T-helper 2 cell treated with Interferon-gamma antibody and Interleukin-4, amounts not matched to agents 100 ng/mL and 5 ng/mL, for 36 hours (primary cell): ENCODE measurements around the gene CLSTN2. TPM values are rescaled to one million over a fixed set of nuclear protein-coding genes. Genes with fewer than 3 reads are reported as not detected.

Source experiments
- intact Hi-C: fragments of 100-400 bp; cut with micrococcal nuclease; formaldehyde crosslinking; loops from one replicate; pipeline ENCODE4 v1.15.1; 2023
- total RNA-seq: library from RNA; stranded (reverse); gene quantifications from 2 replicates; pipeline ENCODE4 v1.2.3, GENCODE V29; 2022

The CLSTN2 gene
- total RNA-seq, 1 donor from 2014 or later: not detected

DNA sequence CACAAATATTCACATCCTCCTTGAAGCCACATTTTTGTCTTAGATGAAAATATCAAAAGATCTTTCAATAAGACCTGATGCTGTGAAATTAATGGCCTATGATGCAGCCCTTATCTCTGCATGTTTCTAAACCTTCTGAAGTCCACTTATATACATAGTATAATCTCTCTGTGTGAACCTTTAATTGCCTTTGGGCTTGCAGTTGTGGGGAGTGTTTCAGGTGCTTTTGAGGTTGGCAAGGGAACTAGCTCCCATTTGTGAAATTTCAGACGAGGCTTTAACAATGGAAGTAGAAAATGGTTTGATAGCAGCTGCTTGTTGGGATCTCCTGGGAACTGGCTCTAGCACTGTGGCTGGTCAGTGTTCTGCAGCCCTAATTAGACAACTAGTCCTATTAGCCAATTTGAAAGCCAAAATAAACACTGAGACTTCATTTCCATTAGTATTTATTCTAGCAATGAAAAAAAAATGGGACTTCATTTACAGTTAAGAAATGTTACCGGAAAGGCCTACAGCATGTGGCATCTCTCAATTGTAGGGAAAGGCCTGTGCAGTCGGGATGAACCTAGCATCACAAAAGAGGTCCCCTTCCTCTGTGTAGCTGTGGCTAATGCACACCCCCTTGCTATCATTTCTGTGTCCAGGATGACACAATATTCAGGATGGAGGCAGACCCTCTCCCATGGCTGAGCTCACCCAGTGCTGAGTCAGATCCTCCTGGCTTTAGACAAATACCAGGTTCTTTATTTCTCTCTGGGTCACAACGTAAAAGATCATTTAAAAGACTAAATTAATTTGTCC, 602.1 kb downstream of the CLSTN2 start:
- intact Hi-C loops: no loop called here

DNA sequence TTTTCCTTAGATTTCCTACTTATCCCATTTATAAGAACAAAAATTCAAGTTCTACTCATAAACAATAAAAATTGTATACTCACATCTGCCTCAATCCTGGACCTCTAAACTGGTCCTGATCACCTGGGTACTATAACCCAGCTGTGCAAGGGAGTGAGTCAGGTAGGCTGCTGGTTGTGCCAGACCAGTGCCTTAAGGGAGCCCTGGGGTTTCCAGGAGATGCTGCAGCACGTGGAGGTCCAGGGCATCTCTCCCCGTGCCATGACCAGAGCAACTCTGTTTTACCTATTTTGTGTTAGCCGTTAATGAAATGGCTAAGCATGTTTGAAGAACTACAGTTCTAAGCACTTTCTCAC, 602.7 kb downstream of the CLSTN2 start:
- intact Hi-C loops: no loop called here

DNA sequence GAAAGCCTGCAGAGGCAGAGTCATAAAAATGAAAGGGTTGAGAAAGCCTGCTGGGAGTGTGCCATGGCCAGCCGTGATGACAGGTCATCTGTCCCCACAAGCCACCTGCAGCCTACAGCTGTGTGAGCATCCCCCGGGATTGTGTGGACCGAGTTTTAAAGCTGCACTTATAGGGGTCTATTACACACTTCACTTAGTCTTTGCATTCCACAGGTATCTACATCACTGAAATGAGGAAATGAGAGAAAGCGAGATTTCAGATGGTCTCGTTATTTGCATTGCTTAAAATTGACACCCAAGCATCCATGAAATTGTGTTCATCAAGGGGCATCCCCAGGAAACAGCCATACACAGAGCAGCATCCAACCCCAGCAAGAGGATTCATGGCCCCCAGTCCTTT, 605.3 kb downstream of the CLSTN2 start:
- intact Hi-C loops: no loop called here

GRCh38 chr3:140541975-140542653, 607.1 kb downstream of the CLSTN2 start:
- intact Hi-C loops: no loop called here

GRCh38 chr3:140545197-140545596, 610.2 kb downstream of the CLSTN2 start:
- intact Hi-C loops: no loop called here

DNA sequence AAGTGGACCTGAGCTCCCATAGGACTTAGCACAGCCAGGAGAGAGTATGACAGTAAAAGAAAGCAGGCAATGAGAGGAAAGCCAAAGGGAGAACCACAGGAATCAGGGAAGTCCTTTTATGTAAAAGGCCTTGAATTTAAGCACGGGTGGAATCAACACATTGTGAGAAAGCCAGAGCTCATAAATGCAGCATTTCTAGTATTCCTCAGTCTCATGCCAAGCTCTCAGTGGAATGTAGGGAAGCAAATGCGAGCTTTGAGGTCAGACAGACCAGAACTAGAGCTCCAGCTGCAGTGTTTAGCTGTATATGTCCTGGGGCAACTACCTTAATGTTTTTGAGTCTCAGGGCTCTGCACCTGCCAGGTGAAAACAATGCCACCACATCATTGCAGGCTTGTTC, 610.8 kb downstream of the CLSTN2 start:
- intact Hi-C loops: no loop called here

DNA sequence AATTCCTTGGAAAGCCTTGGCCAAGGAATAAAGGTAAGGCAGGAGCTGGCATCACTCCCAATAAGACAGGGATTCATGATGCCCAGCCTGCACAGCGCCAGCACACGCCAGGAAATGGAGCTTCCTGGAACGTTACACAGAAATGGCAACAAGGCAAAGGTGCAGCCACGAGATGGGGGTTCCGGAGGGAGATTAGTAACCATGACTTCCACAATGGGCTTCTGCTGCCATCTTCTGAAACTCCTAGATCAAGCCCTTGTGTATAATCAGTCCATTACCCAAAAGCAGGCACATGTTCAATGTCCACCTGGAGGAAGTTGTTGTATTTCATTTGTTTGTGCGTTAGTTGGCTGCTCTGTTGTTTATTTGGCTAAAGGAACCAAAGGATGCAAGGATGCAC, 611.7 kb downstream of the CLSTN2 start:
- intact Hi-C loops: no loop called here

DNA sequence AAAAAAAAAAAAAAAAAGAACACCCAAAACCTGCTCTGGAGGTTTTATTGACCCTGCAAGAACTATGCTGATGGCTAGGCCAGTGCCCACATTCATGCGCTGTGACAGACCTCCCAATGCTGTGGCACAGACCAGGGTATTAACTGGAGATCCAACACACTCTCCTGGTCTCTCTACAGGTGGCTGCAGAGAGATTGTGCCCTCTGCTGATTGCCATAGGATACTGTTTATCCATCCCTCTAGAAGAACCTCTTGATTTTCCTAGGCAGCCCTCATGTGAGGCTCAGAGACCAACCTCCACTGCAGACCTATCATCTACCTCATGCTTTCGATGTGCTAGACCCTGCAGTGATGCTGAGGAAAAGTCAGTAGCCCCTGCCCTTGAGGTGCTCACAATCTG, 617.4 kb downstream of the CLSTN2 start:
- intact Hi-C loops: loop anchor here (10.0 kb wide), 1 partner anchor 312 kb away; no protein-coding TSS in a partner anchor

- intact Hi-C loops: loop anchor here (10.0 kb wide), 1 partner anchor 312 kb away; no protein-coding TSS in a partner anchor
These were observed 617.9 kb downstream of the CLSTN2 start for GRCh38 chr3:140552898-140553297.

GRCh38 chr3:140553591-140553990, 618.6 kb downstream of the CLSTN2 start:
- intact Hi-C loops: loop anchor here (10.0 kb wide), 1 partner anchor 311 kb away; no protein-coding TSS in a partner anchor

DNA sequence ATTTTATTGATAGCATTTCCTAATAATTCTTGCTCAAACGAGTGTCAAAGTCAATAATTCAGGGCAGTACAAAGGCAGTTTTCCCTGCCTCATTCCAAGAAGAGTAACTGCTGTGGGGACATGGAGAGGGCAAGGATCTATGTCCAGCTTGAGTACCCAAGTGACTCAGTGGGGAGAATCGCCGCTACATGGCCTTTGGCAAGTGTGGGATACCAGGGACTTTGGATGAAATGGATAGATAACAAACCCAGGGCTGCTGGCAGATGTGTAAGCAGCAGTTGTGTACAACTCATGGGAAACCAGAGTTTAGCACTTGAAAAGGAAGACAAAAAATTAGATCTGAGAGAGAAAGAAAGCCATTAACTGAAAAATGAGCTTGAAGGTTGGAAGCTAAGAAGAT, 620.7 kb downstream of the CLSTN2 start:
- intact Hi-C loops: loop anchor here (10.0 kb wide), 1 partner anchor 309 kb away; no protein-coding TSS in a partner anchor

GRCh38 chr3:140557476-140557875, 622.5 kb downstream of the CLSTN2 start:
- intact Hi-C loops: loop anchor here (10.0 kb wide), 1 partner anchor 307 kb away; no protein-coding TSS in a partner anchor

- intact Hi-C loops: loop anchor here (10.0 kb wide), 1 partner anchor 305 kb away; no protein-coding TSS in a partner anchor
These were observed 624.6 kb downstream of the CLSTN2 start for GRCh38 chr3:140559546-140559945.

DNA sequence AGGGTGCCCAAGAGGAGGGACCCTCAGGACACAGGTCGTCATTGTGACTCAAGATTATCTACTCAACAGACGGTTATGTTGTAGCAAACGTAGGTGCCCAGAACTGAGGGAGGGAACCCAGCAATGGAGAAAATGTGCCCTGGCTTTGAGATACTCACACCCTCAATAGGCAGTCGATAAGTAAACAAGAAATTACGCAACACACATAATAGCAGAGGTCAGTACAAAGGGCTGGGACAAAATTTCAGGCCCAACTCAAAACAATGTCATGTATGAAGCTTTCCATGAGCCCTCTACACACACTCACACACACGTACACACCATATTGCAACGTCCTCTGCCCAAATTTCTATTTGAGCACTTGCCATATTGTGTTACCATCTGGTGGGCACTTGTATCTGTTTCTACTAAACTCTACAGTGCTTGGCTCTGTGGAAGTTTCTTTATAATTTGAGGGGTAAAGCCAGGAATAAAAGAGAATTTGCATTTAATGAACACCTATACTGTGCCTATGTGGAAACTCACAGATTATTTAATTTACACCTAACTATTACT, 628.3 kb downstream of the CLSTN2 start:
- intact Hi-C loops: no loop called here

DNA sequence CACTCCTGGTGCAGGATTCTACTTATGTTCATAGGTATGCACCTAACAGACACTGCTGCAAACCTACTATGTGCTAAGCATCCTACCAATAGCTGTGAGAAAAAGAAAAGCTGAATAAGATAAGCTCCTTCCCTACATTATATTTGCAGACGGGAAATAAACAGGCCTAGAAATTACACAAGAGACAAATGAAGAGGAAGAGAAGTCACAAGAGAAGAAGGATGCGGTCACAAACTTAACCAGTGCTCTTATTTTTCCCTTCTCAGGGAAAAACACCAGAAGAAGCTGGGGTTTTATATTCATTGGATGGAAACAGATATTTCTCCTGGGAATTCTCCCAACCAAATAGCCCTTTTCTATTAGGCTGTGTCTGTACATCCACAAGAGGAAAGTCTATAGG, 633.1 kb downstream of the CLSTN2 start:
- intact Hi-C loops: no loop called here

DNA sequence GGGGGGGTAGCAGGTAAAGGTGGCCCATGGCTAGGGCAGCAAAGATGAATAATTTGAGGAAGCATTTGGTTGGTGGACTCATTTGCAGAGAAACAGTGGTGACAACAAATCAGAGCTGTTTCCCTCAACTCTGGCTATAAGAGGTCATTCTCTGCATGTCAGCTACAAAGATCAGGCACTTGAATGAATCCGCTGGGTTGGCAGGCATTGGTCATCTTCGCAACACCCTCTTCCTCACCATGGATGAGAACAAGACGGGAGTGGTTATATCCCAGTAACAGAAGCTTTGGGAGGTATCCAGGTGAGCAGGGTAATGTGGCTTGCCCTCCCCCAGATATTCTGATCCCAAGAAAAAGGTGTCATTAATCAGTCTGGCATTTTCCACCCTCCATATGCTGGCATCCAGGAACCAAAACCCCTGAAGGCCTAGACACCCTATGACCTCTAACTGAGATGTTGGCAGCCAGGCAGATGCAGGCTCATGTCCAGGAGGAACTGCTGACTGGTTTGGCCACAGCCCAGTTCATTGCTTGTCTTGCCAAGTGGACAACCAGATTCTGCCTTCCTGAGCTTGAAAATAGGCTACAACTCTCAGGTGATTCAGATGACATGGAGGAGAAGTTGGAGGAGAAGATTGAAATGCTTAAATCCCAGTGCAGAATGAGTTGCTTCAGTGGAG, 634.0 kb downstream of the CLSTN2 start:
- intact Hi-C loops: no loop called here

- intact Hi-C loops: no loop called here
These were observed 635.6 kb downstream of the CLSTN2 start for GRCh38 chr3:140570602-140571001.

DNA sequence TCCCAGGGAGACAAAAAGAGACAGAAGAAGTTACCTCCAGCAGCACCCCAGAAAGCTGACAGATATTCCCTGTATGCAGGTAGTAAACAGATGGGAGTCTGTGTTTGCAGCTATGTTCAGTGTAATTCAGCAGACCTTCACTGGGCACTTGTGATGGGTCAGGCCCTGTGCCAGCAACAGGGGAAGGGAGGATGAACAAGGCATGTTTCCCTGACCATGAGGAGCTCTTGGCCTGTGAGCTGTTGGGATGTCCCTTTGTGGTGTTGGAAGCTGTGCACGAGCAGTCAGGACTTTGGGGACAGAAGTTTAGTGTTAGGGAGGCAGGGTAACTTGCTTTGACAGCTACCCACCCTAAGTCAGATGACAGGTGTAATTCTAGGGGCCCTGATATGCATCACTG, 636.9 kb downstream of the CLSTN2 start:
- intact Hi-C loops: no loop called here

GRCh38 chr3:140572334-140572733, 637.3 kb downstream of the CLSTN2 start:
- intact Hi-C loops: no loop called here

DNA sequence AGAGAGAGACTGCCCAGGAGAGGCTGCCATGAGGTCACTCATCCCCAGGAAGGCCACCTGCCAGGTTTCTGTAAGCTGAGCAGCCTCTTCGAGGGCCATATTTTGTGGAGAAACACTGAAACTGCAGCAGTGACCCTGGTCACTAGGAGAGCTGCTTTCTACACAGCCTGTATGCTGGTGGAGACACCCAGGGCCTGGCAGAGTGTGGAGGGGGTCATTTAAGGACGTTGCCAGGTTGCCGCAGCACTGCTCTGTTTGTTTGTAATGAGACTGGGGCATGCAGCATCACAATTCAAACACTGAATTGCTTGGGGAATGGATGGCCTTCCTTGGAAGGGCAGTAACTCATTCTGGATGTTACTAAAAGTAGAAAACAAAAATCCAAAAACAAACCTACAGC, 638.0 kb downstream of the CLSTN2 start:
- intact Hi-C loops: no loop called here

DNA sequence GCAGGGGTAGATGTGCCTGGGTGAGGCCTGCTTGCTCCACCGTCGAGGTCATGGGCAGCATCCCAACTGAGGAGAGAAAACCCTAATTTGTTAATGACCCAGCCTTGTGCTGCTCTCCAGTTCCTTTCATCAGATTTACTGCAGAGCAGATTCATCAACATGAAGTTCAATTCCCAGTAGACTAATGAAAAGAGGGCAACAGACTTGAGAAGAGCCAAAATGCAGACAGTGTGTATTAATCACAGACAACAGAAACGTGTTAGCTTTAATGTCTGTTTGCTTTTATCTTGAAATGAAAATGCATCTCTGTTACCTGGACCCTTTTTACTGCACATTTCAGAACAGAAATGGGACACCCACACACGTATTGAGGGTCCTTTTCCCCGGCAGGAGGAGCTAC, 639.4 kb downstream of the CLSTN2 start:
- intact Hi-C loops: no loop called here

GRCh38 chr3:140576449-140576848, 641.5 kb downstream of the CLSTN2 start:
- intact Hi-C loops: no loop called here
